Myocyte (in vitro differentiated cells): ENCODE measurements around the gene PTPRE. TPM values are rescaled to one million over a fixed set of nuclear protein-coding genes. Genes with fewer than 3 reads are reported as not detected.

Experiments
- DNase-seq: peaks from one replicate; pipeline ENCODE4 v3.0.0-alpha.2; 2012; ENCODE audit warnings: low read depth
- polyA plus RNA-seq: library from polyadenylated mRNA; unstranded; fragments of >200 nt; gene quantifications from one replicate; pipeline ENCODE4 v1.2.1, GENCODE V29; 2012; ENCODE audit warnings: missing spikeins
- total RNA-seq: library from RNA; depleted of rRNA; stranded (reverse); fragments of >200 nt; gene quantifications from 2 replicates; pipeline ENCODE4 v1.2.3, GENCODE V29; 2014

PTPRE gene
- 4.6 and 5.5 TPM in 2 replicates for total RNA-seq
- 10.5 TPM for polyA plus RNA-seq

- DNase-seq, result peak; percentile 79
Measured at GRCh38 chr10:127906548-127907377, at the start of gene PTPRE. TSS of gene PTPRE (plus strand) at chr10:127907103. CDS start at chr10:128040882, 133,779 bp downstream.

- DNase-seq, result no peak
Measured at GRCh38 chr10:127860592-127860991, 46.3 kb upstream of the PTPRE start.

GRCh38 chr10:127863231-127863825, 43.6 kb upstream of the PTPRE start:
- no peak for DNase-seq

GRCh38 chr10:127866276-127867013, 40.5 kb upstream of the PTPRE start:
- no peak for DNase-seq

GRCh38 chr10:127867805-127868204, 39.1 kb upstream of the PTPRE start:
- no peak for DNase-seq

GRCh38 chr10:127869329-127869728, 37.6 kb upstream of the PTPRE start:
- DNase-seq, result no peak

GRCh38 chr10:127871631-127872010, 35.3 kb upstream of the PTPRE start:
- DNase-seq, result no peak

- peak; percentile 33 for DNase-seq
Measured at GRCh38 chr10:127872011-127872761, 34.7 kb upstream of the PTPRE start.

GRCh38 chr10:127872871-127873600, 33.9 kb upstream of the PTPRE start:
- no peak for DNase-seq

GRCh38 chr10:127873901-127874470, 32.9 kb upstream of the PTPRE start:
- no peak for DNase-seq

- no peak for DNase-seq
Measured at GRCh38 chr10:127874671-127875448, 32.0 kb upstream of the PTPRE start.

GRCh38 chr10:127875449-127875765, 31.5 kb upstream of the PTPRE start:
- no peak for DNase-seq

- DNase-seq, result no peak
Measured at GRCh38 chr10:127875916-127876315, 31.0 kb upstream of the PTPRE start.

GRCh38 chr10:127877116-127877515, 29.8 kb upstream of the PTPRE start:
- DNase-seq, result no peak

GRCh38 chr10:127877699-127878098, 29.2 kb upstream of the PTPRE start:
- no peak for DNase-seq

- DNase-seq, result no peak
Measured at GRCh38 chr10:127878475-127879055, 28.3 kb upstream of the PTPRE start.

- DNase-seq, result no peak
Measured at GRCh38 chr10:127880557-127880956, 26.3 kb upstream of the PTPRE start.

GRCh38 chr10:127881262-127881661, 25.6 kb upstream of the PTPRE start:
- no peak for DNase-seq

- no peak for DNase-seq
Measured at GRCh38 chr10:127882391-127882790, 24.5 kb upstream of the PTPRE start.
